IPS-18c (cell line): Measurements from ENCODE around the gene SERPINA6.
"Not testable (repeated sequence)": the region's sequence is repeated elsewhere in the genome, so short reads cannot be mapped to it uniquely, and the experiment has no call there.

Experiments
- H3K4me3 ChIP-seq: 2 replicates; pipeline ENCODE4 v1.7.0; 2013; ENCODE audit warnings: low read depth, mild to moderate bottlenecking, low read length, moderate library complexity; ENCODE audit not compliant: insufficient read depth
- H3K9me3 ChIP-seq: one replicate; pipeline ENCODE4 v1.6.1; 2013; ENCODE audit warnings: mild to moderate bottlenecking, low read length, moderate library complexity; ENCODE audit not compliant: control insufficient read depth, insufficient read depth

The SERPINA6 gene

DNA sequence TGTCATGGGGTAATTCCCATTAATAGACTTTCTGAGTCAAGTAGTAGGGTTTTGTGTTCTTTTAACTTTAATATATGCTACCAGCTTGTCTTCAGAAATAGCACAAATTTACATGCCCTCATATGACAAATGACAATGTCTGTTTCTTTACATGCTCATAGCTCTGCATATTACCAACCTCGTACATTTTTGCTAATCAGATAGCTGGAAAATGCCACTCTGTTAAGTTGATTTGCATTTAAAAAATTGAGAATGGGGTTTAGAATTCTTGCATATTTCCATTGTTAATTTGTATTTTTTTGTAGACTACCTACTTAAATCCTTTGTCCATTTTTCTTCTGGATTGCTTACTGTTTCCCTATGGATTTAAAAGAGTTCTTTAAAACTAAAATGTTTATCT lies 34.0 kb upstream of the SERPINA6 start:
- Histone ChIP-seq H3K9me3 (no peaks in the 10 kb centered on the region), H3K4me3 (no peak overlapping the region)

- Histone ChIP-seq H3K4me3 (no peak overlapping the region), H3K9me3 (no peaks in the 10 kb centered on the region)
Observed at GRCh38 chr14:94356379-94357056, 33.4 kb upstream of the SERPINA6 start.

- H3K9me3 ChIP-seq: no peaks in the 10 kb centered on the region
Observed at GRCh38 chr14:94355191-94355794, 32.2 kb upstream of the SERPINA6 start.

DNA sequence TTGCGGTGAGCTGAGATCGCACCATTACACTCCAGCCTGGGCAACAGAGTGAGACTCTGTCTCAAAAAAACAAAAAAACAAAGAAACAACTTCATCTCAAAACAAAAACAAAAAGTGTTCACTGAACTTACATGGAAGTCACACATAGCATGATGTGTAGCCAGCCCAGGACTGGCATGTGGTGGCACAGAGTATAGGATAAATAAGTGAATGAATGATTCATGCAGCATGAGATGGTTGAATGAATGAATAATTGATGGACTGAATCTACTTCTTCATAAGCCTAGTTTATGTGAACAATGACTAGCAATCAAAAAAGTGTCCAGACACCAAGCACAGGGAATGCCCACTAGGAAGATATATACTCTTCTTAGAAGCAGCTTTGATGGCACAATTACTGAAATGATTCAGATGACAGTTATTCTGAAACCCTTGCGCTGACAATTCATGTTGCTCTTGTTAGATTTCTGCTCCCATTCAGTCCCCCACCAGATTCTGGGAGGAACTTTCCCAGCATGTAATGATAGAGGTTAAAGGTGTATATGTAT lies 31.6 kb upstream of the SERPINA6 start:
- no peak overlapping the region for H3K4me3 ChIP-seq

More at GRCh38 chr14:94355191-94355794, 32.2 kb upstream of the SERPINA6 start:
- H3K4me3 ChIP-seq: no peak overlapping the region

DNA sequence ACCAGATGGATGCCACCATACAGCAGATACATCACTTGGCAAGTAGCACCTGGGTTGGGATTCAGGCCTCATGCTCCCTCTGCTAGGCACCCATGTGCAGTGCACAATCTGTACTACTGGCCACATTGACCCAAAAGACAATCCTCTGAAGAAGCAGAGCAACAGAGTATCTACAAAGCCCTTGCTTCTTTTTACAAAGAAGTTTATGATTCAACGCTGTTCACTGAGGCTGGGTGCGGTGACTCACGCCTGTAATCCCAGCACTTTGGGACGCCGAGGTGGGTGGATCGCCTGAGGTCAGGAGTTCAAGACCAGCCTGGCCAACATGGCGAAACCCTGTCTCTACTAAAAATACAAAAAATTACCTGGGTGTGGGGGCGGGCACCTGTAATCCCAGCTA lies 31.1 kb upstream of the SERPINA6 start:
- H3K9me3 ChIP-seq: not testable (repeated sequence)

More for the DNA sequence above, 31.6 kb upstream of the SERPINA6 start:
- no peaks in the 10 kb centered on the region for H3K9me3 ChIP-seq

GRCh38 chr14:94349276-94349675 lies 26.1 kb upstream of the SERPINA6 start:
- Histone ChIP-seq H3K4me3 (no peak overlapping the region), H3K9me3 (no peaks in the 10 kb centered on the region)

More for the DNA sequence above, 31.1 kb upstream of the SERPINA6 start:
- not testable (repeated sequence) for H3K4me3 ChIP-seq

DNA sequence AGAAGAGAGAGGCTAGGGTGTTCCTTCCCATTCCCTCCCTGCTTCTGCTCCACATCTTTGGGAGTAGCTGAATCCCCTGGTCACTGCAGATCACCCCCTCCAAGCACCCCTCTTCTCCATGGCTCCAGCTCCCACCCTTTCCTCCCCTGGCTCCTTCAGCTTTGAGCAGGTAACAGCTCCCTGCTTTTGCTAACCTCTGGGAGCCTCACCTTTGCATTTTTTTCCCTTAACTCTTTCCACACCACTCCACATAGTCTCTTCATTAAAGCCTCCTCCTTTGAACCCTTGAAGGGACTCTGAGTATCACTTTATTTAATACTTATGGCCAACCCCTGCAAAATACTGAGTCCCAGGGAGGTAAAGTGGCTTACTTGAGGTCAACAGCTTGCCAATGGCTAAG lies 25.7 kb upstream of the SERPINA6 start:
- no peak overlapping the region for H3K4me3 ChIP-seq
- no peaks in the 10 kb centered on the region for H3K9me3 ChIP-seq

DNA sequence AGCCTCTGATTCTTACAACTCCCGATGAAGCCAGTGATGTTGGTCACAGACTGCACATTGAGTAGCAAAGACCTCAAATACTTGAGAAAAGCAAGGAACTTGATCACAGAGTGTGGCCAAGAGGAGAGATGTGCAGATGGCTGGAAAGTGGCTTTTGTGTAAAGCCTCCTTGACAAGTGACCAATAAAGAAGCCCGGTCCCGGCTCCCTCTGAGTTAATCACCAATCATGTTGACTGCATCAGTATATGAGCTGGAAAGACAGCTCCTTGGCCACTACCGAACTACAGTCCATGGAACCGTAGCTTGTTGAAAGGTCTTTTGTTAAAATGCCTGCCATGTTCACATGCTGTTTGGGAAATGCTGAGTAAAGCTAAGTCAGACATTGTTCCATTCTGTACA lies 23.7 kb upstream of the SERPINA6 start:
- no peak overlapping the region for H3K4me3 ChIP-seq
- H3K9me3 ChIP-seq: no peaks in the 10 kb centered on the region

GRCh38 chr14:94346065-94346786 lies 23.1 kb upstream of the SERPINA6 start:
- not testable (repeated sequence) for H3K4me3 ChIP-seq

GRCh38 chr14:94345344-94346064 lies 22.4 kb upstream of the SERPINA6 start:
- Histone ChIP-seq H3K9me3 (no peaks in the 10 kb centered on the region), H3K4me3 (no peak overlapping the region)

More at GRCh38 chr14:94346065-94346786, 23.1 kb upstream of the SERPINA6 start:
- H3K9me3 ChIP-seq: not testable (repeated sequence)

DNA sequence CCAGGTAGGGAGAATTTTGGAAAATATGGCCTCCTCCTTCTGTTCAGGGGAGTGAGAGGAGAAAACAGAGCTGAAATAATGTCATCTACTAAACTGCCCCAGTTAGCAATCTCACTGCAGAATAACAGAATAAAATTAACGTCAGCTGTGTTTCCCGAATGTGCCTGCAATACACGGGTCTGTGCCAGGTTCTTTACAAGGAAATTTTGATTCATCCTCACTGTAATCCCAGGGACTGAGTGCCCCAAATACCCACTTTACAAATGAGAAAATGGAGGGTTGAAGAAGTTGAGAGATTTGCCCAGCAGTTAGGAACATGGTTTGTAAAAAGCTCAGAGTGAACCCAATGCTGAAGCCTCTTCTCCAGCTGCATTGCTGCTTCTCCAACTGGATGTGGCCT lies 21.3 kb upstream of the SERPINA6 start:
- Histone ChIP-seq H3K9me3 (no peaks in the 10 kb centered on the region), H3K4me3 (no peak overlapping the region)

GRCh38 chr14:94343238-94344005 lies 20.3 kb upstream of the SERPINA6 start:
- Histone ChIP-seq H3K4me3 (no peak overlapping the region), H3K9me3 (no peaks in the 10 kb centered on the region)

GRCh38 chr14:94342334-94342934 lies 19.3 kb upstream of the SERPINA6 start:
- H3K4me3 ChIP-seq: no peak overlapping the region

GRCh38 chr14:94341656-94342333 lies 18.7 kb upstream of the SERPINA6 start:
- no peaks in the 10 kb centered on the region for H3K9me3 ChIP-seq
- no peak overlapping the region for H3K4me3 ChIP-seq

More at GRCh38 chr14:94342334-94342934, 19.3 kb upstream of the SERPINA6 start:
- H3K9me3 ChIP-seq: no peaks in the 10 kb centered on the region

DNA sequence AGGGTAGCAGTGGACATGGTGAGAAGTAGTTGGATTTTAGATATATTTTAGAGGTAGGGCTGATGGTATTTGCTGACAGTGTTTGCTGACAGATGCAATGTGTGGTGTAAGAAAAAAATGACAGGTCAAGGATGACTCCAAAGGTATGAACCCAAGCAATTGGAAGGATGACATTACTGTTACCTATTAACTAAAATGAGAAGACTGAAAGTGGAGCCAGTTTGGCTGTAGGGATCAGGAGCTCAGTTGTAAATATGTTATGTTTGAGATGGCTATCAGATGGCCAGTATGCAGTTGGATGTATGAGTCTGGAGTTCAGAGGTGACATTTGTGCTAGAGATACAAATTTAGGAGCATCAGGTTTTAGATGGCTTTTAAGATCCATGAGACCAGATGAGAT lies 17.4 kb upstream of the SERPINA6 start:
- H3K4me3 ChIP-seq: no peak overlapping the region
- no peaks in the 10 kb centered on the region for H3K9me3 ChIP-seq

DNA sequence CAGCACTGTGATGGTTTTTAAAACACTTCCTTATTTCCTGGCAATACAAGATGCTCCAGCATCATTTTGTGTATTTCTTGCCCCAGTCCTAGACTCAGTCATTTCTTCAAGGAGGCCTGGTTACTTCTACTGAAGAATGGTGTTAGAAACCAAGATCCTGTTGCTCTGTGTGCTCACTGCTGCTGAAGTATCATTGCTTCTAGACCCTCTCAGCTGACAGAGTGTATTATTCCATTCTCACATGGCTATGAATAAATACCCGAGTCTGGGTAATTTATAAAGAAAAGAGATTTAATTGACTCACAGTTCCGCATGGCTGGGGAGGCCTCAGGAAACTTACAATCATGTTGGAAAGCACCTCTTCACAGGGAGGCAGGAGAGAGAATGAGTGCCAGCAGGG lies 14.9 kb upstream of the SERPINA6 start:
- no peaks in the 10 kb centered on the region for H3K9me3 ChIP-seq
- H3K4me3 ChIP-seq: no peak overlapping the region
